NCI-H146 (cell line): ENCODE results near the gene PATL1.

Experiments
- DNase-seq: peaks from one replicate; lab custom pipeline; 2025; lab: John Stamatoyannopoulos, UW

PATL1 gene

DNA sequence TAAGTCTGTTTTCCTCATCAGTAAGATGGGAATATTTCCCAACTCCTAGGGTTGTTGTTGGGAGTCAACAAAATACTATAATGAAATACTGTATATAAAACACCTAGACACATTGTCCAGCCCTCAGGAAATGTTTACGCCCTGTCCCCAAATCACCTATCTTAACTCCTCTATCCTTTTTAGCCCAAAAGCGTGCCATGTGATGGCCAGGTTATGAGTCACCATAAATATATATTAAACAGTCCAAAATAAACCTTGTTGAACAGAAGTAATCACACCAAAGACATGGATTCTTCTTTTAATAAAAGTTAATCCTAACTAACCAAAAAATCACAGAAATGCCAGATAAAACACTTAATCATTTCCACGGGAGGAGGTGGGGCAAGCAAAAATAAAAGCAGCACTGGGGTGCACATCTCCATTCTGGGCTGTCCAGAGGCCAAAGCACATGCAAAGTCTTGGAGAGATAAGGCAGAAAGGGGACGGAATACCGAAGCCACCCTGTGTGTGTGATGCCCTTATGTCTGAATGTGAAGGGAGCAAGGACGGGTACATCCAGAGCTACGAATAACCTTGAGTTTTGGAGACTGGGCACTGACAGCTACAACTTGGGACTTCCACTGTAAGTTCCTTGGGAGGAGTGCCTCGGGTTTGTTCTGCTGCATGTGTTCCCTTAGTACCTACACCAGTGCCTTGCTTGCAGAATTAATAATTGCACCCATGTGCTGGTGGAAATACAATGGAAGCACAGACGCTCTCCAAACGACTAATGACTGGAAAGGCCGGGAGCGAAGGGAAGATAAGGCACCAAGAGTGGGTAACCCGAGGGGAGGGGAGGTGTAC lies 54.3 kb downstream of the PATL1 start:
- DNase-seq, result peak; percentile 43

DNA sequence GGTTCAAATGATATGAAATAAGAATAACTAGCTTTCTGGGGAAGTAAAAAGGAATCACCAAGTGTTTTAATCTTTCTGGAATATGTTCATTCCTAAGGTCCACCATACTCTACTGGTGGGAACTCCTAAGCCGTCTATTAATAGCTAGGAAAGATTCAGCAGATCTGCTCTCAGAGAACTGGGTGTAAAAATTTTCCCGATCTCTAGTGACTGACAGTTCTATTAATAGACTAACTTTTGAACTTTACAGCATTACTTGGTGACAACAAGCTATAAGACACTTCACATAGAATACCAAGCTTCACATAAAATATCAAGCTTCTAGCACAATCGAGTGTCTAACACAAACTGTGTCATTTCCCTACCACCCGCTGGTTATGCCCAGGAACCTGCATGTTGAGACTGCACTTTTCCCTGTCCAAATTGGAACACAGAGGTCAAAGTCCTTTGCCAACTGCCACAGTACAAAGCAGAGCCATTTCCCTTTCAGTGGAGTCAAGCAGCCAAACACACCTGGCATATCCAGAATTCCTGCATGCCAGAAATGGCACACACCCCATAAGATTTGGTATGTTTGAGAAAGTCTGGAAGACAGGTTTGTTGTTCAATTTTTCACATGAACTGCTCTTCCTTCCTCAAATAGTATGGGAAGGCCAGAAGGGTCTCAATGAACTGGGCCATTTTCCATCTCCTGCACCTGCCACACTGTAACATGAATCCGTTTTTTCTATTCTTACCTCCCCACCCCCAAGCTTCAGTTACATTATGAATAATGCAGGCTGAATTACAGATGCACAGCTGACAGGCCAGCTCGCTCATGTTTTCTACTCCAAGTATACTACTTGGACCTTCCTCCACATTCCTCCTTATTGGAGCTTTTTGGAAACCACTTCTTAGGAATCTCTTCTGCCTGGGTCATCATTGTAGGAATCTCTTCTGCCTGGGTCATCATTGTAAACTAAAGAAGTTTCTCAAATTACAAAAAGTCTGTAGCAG lies 57.0 kb downstream of the PATL1 start:
- DNase-seq, result peak; percentile 80

DNA sequence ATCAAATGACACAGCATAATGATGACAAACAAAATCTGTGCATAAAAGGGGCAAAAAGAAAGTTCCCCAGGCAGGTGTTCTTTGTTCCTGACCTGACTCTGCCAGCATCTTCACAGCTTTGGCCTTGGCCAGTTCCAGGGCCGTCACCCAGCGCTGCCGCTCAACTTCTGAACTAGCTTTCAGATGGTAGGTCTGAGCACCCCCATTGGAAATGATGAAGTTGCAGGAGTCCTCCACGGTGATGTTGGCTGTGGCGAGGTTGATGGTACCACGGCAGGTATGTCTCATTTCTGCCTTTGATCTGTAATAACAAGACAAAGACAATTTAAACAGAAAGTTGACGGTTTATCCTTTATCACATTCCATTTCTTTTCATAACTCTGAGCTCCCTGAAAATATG lies 58.5 kb downstream of the PATL1 start:
- DNase-seq, result no peak

DNA sequence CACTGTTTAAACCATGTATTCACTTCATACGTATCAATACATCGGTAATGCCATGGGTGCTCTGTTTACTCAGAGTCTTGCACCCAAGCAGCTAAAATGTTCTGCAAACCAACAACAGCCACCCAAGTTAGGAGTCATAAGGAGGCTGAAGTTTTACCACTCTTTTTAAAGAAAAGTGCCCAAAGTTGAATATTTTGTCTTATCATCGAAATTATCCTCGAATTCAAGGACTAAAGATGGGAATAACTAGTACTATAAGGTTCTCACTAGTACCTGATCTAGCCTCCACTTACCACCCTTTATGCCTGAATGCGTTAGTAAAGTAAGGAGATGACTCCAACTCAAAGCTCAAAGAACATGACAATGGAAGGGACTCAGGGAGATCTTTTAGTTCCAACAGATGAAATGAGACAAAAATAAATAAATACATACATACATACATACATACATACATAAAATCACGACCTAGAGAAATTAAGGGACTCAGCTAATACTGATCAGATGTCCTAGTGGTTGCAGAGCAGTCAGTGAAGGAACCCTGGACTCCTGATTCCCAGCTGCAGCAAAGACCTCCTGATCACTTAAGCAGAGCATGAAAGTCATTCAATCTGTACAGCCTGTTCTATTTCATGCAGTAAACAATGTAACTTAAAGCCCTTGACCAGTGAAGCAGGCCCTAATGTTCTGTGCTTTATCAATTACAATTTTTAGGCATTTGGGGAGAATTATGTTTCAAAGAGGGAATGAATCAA lies 61.0 kb downstream of the PATL1 start:
- no peak for DNase-seq

DNA sequence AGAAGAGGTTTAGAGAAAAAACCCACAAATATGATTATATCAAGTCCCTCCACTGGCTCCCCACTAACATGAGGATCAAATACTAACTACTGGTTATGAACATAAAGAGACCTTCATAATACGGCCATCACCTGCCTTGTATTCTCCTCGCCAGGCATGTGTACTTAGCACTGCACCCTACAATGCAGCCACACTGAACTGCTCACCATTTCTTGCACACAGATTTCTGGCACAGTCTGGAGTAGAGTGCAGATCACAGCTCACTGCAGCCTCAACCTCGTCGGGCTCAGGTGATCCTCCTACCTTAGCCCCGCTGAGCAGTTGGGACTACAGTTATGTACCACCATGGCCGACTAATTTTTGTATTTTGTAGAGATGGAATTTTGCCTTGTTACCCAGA lies 66.4 kb downstream of the PATL1 start:
- no peak for DNase-seq

DNA sequence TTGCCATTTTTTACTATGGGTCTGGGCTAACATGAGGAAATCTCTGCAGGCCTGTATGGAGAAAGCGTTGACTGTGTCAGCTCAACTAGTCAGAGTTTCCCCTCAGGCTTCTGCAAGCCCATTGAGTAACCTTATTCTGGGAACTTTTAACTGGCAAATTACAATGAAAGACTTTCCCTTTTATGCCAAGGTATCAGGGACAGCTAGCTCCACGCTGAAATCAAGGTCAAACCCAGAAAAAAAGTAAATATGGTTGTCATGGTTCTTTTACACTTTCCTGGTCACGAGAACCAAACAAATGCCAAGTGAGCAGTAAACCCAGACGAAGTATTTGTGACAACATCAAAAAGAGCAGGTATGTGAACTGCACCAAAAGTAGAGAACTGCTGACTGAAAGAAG lies 67.0 kb downstream of the PATL1 start:
- DNase-seq, result no peak

DNA sequence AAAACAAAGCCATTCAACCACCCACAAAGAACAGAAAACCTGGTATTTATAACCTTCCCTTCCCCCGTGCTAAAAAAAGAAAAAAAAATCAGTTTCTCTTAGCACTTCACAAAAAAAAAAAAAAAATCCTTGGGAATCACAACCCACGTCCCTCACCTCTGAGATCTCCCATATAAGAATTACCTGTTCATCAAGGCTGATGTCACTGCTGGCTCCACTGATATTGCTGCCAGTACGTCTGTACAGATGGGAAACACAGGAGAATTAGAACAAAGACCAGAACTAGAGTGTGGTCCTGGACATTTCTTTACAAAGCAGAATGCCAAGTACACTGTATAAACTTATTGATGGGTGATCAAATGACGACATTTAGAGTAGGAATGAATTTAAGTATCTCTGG lies 68.2 kb downstream of the PATL1 start:
- no peak for DNase-seq

DNA sequence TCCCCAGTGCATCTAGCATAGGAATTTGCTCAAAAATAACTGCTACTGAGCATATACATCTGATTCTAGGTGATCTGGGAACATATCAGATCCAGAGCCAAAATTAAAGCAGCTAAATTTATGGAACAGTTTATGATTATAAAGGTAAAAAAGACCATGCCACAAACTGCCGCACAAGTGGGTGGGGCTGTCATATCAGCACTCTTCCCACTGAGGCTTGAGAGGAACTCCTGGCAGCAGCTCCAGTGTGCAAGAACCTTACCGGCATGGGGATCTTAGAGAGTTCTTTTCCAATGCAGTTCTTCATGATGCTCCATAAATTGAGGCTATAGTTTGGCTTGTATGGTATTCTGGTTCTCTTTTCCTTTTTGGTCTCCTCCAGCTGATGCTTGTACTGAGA lies 68.6 kb downstream of the PATL1 start:
- DNase-seq, result no peak

DNA sequence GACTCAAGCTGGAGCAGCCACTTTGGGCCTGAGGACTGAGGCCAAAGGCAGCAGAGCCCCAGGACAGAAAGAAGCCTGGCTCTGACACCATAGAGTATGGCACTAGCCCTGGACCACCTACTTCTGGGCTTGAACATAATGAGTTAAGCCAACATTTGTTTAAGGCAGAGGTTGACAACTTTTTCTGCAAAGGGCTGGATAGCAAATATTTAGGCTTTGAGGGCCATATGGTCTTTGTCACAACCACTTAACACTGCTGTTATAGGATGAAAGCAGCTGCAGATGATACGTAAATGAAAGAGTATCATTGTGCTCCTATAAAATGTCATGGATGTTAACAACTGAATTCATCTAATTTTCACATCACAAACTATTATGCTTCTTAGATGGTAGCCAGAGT lies 69.9 kb downstream of the PATL1 start:
- no peak for DNase-seq
